Mammary epithelial cell (primary cell): ENCODE measurements around the gene YTHDF1.

ENCODE experiments used
- CTCF ChIP-seq, 2 donors: IDR thresholded peaks in 1 of 2; conservative IDR thresholded peaks in 1 of 2; 2 replicates each; pipeline ENCODE4 v1.5.1; 2011 to 2012; ENCODE audit warnings: inconsistent platforms in 2 of 2, low read length in 2 of 2, mild to moderate bottlenecking in 2 of 2, control low read depth in 1 of 2, low read depth in 1 of 2; ENCODE audit not compliant: insufficient read depth in 1 of 2; ENCODE audit errors: extremely low read depth in 1 of 2
- EZH2 ChIP-seq: IDR thresholded peaks from 2 replicates; pipeline ENCODE4 v1.6.1; 2012; ENCODE audit warnings: low read length, inconsistent platforms, borderline replicate concordance

DNA sequence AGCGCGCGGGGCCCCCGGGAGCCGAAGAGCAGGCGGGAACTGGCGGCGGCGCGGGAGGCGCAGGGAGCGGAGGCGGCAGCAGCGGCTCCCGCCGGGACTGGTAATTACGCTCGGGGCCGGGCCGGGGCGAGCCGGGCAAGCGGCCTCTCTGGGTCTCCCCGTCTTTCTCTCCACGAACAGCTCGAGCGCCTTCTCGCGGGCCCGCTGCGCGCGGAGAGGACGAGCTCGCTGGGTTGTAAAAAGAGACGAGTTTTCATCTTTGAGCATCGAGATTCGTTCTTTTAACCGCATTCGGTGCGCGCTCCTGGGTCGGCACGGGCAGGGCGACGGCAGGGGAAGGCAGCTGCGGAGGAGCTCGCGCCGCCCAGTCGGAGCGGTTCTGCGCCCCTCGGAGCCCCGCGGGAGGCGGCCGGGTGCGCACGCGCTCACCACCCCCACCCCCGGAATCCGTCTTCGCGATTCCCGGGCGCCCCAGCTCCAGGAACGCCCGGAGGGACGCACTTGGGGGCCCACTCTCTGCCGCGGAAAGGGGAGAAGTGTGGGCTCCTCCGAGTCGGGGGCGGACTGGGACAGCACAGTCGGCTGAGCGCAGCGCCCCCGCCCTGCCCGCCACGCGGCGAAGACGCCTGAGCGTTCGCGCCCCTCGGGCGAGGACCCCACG, 38.0 kb downstream of the YTHDF1 start:
- TF ChIP-seq CTCF (conservative IDR thresholded peaks at IDR 0.05 in 1 of 2, IDR thresholded peaks at IDR 0.05 in 1 of 2; ENCODE audit: extremely low read depth in 1 of 2, insufficient read depth in 1 of 2, low read depth in 1 of 2, low read length in 2 of 2) (no peak), EZH2 (peak; percentile 83)
